Frontal cortex (tissue), 4 donors: ENCODE measurements around the gene SEPHS2. TPM values are rescaled to one million over a fixed set of nuclear protein-coding genes. Genes with fewer than 3 reads are reported as not detected.

Experiments used
- DNase-seq, 2 donors: peaks; one replicate each; pipeline ENCODE4 v3.0.0; 2012; ENCODE audit warnings: low spot score in 2 of 2
- FAIRE-seq: peaks from 2 replicates; lab custom pipeline; 2012; peaks lifted over from hg19 to GRCh38; lab: Jason Lieb, UNC
- total RNA-seq: library from RNA; depleted of rRNA; stranded (reverse); fragments of >200 nt; gene quantifications from one replicate; pipeline ENCODE4 v1.2.3, GENCODE V29; 2014
- donor health status: control.
- donor health status: control.
- donor health status: control.

Gene SEPHS2
- total RNA-seq, 1 donor from 2014 or later, result 12.6 TPM

- FAIRE-seq (no peak), DNase-seq (no peak)
These were observed 6.8 kb downstream of the SEPHS2 start for GRCh38 chr16:30438835-30439234.

- DNase-seq, result no peak
- no peak for FAIRE-seq
These were observed 8.1 kb downstream of the SEPHS2 start for GRCh38 chr16:30437511-30438046.

- FAIRE-seq (no peak), DNase-seq (no peak)
These were observed 10.8 kb downstream of the SEPHS2 start for GRCh38 chr16:30434852-30435251.

- no peak for FAIRE-seq
- no peak for DNase-seq
These were observed 15.2 kb downstream of the SEPHS2 start for GRCh38 chr16:30430428-30430970.

GRCh38 chr16:30429678-30430427, 15.8 kb downstream of the SEPHS2 start, which contains the start of gene DCTPP1:
DCTPP1 (minus strand) TSS chr16:30430030; CDS start chr16:30429980, 50 bp downstream.
- FAIRE-seq, result peak; percentile 36

GRCh38 chr16:30429418-30429677, 16.3 kb downstream of the SEPHS2 start:
- no peak for FAIRE-seq
- no peak for DNase-seq

More at GRCh38 chr16:30429678-30430427, 15.8 kb downstream of the SEPHS2 start, which contains the start of gene DCTPP1:
- peak; percentile 82 to 93 for DNase-seq

GRCh38 chr16:30428055-30428454, 17.6 kb downstream of the SEPHS2 start:
- FAIRE-seq (no peak), DNase-seq (no peak)

- FAIRE-seq, result no peak
- no peak for DNase-seq
These were observed 24.7 kb downstream of the SEPHS2 start for GRCh38 chr16:30421010-30421409.

- DNase-seq, result no peak
- no peak for FAIRE-seq
These were observed 27.1 kb downstream of the SEPHS2 start for GRCh38 chr16:30418350-30419181.

GRCh38 chr16:30417529-30418349, 27.9 kb downstream of the SEPHS2 start:
- no peak for FAIRE-seq
- peak; percentile 77 to 83 for DNase-seq

GRCh38 chr16:30416624-30417528, 28.8 kb downstream of the SEPHS2 start:
- FAIRE-seq (no peak), DNase-seq (no peak)

- FAIRE-seq (no peak), DNase-seq (no peak)
These were observed 29.5 kb downstream of the SEPHS2 start for GRCh38 chr16:30416047-30416603.

- FAIRE-seq (no peak), DNase-seq (no peak)
These were observed 31.5 kb downstream of the SEPHS2 start for GRCh38 chr16:30414159-30414558.

- FAIRE-seq (no peak), DNase-seq (no peak)
These were observed 32.4 kb downstream of the SEPHS2 start for GRCh38 chr16:30413112-30413806.

- peak; percentile 81 to 84 for DNase-seq
- FAIRE-seq, result no peak
These were observed 36.3 kb downstream of the SEPHS2 start for GRCh38 chr16:30409125-30410060.

- FAIRE-seq, result no peak
These were observed 37.7 kb downstream of the SEPHS2 start for GRCh38 chr16:30407804-30408534.

More at GRCh38 chr16:30407804-30408534, 37.7 kb downstream of the SEPHS2 start:
- peak in 1 of 2 donors; percentile 56 for DNase-seq
